Measurements from ENCODE around the gene CYP4F12.

Gene CYP4F12

DNA sequence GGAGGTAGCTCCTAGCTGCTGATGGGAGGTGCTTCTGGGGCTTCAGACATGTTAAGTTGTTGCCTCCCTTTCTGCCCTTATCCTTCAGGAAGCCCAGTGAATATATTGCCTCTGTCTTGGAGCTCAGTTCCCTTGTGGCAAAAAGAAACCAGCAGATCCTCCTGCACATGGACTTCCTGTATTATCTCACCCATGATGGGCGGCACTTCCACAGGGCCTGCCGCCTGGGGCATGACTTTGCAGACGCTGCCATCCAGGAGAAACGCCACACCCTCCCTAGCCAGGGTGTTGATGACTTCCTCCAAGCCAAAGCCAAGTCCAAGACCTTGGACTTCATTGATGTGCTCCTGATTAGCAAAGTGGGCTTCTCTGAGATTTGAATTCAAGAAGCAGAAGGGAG is 6.0 kb upstream of the CYP4F12 start:
- H3K4me3 ChIP-seq (ENCODE audit: low read depth, low read length): no peak overlapping the region
- DNase-seq (ENCODE audit: low read depth): no peak
- TF ChIP-seq, protein P1, sequence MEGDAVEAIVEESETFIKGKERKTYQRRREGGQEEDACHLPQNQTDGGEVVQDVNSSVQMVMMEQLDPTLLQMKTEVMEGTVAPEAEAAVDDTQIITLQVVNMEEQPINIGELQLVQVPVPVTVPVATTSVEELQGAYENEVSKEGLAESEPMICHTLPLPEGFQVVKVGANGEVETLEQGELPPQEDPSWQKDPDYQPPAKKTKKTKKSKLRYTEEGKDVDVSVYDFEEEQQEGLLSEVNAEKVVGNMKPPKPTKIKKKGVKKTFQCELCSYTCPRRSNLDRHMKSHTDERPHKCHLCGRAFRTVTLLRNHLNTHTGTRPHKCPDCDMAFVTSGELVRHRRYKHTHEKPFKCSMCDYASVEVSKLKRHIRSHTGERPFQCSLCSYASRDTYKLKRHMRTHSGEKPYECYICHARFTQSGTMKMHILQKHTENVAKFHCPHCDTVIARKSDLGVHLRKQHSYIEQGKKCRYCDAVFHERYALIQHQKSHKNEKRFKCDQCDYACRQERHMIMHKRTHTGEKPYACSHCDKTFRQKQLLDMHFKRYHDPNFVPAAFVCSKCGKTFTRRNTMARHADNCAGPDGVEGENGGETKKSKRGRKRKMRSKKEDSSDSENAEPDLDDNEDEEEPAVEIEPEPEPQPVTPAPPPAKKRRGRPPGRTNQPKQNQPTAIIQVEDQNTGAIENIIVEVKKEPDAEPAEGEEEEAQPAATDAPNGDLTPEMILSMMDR (IDR thresholded peaks at IDR 0.05; ENCODE audit: low read depth, low read length, missing control alignments): no peak

DNA sequence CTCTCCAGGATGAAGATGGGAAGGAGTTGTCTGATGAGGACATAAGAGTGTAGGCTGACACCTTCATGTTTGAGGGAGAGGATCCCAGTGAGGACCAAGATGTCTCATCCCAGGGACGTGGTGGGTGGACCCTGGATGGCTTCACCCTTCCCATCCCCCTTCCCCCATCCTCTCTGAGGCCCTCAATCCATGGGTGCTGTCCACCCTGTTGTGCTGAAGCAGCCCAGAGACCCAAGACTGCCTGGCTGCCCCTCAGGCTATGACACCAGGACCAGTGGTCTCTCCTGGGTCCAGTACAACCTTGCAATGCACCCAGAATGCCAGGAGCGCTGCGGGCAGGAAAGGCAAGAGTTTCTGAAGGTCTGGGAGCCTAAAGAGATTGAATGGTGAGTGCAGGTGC is 3.4 kb upstream of the CYP4F12 start:
- DNase-seq (ENCODE audit: low read depth): no peak
- H3K4me3 ChIP-seq (ENCODE audit: low read depth, low read length): no peak overlapping the region
- TF ChIP-seq, protein P1 (IDR thresholded peaks at IDR 0.05; ENCODE audit: low read depth, low read length, missing control alignments): no peak

DNA sequence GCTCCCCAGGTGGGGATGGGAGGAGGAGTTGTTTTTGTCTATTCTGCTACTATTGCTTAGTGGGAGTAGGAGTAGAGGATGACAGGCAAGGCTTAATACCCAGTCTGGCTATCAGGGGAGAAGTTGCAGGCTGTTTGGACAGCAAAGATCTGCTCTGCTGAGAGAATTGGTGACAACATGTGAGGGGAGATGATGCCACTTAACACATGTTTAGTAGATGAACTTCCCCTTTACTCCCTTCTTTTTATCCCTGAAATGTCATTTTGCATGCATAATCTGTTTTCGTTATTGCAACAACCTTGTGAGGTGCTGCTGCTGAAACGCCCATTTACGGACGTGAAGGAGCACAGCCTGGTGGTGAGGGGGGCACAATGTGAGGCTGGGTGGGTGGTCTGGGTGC is 3.0 kb upstream of the CYP4F12 start:
- no peak for DNase-seq (ENCODE audit: low read depth)
- no peak overlapping the region for H3K4me3 ChIP-seq (ENCODE audit: low read depth, low read length)
- TF ChIP-seq, protein P1 (IDR thresholded peaks at IDR 0.05; ENCODE audit: low read depth, low read length, missing control alignments): no peak

DNA sequence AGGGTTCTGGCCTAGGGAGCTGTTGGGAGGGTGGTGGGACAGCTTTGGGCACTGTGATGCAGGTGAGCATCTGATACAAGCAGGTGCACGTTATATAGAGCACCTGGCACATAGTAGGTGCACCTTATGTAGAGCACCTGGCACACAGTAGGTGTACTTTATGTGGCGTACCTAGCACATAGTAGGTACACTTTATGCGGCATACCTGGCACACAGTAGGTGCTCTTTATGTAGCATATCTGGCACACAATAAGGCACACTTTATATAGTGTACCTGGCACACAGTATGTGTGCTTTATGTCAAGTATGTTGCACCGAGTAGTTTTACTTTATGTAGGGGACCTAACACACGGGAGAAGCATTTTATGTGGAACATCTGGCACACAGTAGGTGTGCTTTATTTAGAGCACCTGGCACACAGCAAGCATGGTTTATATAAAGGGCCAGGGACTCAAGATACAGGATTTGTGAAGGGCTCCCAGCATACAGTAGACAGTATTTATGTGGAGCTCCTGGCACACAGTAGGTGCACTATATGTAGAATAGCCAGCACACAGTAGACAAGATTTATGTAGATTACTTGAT is 1.6 kb upstream of the CYP4F12 start:
- TF ChIP-seq, protein P1 (IDR thresholded peaks at IDR 0.05; ENCODE audit: low read depth, low read length, missing control alignments): no peak
- no peak overlapping the region for H3K4me3 ChIP-seq (ENCODE audit: low read depth, low read length)
- no peak for DNase-seq (ENCODE audit: low read depth)

DNA sequence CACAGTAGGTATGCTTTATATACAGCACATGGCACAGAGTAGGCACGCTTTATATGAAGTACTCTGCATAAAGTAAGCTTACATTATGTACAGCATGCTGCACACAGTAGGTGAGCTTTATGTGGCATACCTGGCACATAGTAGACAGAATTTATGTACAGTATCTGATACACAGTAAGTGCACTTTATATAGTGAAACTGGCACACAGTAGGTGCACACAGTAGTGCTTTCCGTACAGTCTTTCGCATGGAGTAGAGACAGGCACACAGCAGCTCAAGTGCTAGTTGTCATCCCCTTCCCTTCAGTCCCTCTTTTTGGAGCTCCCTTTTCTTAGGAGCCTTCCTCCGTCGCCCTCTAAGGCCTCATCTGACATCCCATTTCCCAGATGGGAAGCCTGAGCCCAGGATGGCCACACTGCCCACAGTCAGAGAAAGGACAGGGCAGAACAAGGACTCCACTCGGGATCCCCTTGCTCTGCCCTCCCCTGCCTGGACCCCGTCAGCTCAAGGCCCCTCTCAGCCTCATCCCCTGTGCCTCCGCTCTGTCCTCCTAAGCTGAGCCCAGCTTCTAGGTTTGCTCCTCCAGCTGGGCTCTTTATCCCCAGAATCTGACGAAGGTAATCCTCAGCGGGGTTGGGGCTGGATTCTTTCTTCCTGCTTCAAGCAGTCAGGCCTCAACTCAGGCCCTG is 852 bp upstream of the CYP4F12 start:
- TF ChIP-seq, protein P1 (IDR thresholded peaks at IDR 0.05; ENCODE audit: low read depth, low read length, missing control alignments): no peak
- no peak for DNase-seq (ENCODE audit: low read depth)
- H3K4me3 ChIP-seq (ENCODE audit: low read depth, low read length): no peak overlapping the region

DNA sequence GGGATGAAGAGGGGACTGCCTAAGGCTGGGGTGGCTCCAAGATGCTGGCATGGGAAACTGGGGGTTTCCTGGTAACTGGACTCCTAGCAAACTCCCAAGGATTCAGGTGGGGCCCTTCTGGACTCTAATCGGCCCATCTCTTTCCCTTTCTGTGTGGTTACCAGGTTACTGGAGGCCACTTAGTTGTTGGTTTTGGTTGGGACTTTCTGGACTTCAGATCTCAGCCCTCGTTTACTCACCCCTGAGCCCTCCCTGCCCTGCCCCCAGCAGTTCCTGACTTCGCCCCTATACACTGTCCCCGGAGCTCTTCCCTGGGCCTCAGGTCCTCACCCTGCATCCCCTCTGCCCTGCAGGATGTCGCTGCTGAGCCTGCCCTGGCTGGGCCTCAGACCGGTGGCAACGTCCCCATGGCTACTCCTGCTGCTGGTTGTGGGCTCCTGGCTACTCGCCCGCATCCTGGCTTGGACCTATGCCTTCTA is 328 bp downstream of the CYP4F12 start:
- TF ChIP-seq, protein P1 (IDR thresholded peaks at IDR 0.05; ENCODE audit: low read depth, low read length, missing control alignments): no peak
- no peak for DNase-seq (ENCODE audit: low read depth)
- no peak overlapping the region for H3K4me3 ChIP-seq (ENCODE audit: low read depth, low read length)

DNA sequence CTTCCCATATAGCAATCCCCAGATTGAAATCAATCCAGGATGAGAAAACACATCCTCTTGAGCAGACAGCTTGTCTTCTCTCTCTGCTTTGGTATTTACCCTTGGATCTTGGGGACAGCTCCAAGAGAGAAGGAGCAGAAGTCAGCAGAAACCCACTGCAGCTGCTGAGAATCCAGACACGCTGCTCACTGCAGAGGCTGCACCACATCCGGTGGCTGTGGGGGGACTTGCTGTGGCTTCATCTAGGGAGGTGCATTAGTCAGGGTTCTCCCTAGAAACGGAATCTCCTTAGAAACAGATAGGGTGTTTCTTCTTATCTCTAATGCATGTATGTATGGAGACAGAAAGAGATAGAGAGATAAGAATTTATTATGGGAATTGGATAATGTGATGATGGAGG is 2.7 kb downstream of the CYP4F12 start:
- no peak for DNase-seq (ENCODE audit: low read depth)
- TF ChIP-seq, protein P1 (IDR thresholded peaks at IDR 0.05; ENCODE audit: low read depth, low read length, missing control alignments): no peak

More for the DNA sequence above, 2.7 kb downstream of the CYP4F12 start:
- no peak overlapping the region for H3K4me3 ChIP-seq (ENCODE audit: low read depth, low read length)
